Pons (tissue), 1 donor: ENCODE data around the gene KLHL35.

Experiments
- DNase-seq: peaks from one replicate; pipeline ENCODE4 v3.0.0-alpha.2; 2016; ENCODE audit warnings: low spot score

KLHL35 gene

DNA sequence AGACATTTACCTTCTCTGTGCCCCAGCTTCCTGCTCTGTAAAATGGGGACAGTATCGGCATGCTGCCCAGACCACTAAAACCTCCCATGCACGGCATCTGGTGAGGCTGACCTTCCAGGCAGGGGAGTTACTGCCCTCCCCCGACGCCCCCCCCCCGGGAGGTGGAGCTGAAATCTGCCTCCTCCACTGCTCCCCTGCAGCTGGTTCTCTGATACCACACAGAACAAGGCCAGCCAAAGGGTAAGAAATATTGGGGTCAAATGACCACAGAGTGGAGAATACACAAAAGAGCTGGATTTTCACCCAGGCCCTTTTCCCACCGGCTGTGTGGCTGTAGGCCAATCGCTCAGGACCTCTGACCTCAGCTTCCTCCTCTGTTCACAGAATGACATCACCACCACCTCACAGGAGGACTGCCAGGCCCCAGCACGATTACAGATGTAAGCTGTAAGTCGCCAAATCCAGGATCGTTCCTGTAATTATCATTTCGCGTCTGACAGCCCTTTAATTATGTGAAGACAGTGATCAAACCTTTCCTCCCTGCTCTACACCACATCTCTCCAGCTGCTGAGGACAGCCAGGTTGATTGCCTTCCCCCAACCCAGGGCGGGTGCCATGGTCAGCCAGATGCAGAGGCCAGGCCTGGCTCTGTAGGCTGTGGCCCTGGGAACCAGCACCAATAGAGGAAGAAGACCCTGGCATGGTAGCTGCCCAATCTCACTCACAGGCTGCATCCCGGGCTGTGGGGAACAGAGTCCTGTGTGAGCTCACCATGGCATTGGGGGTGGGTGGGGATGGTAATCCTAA is 35.7 kb upstream of the KLHL35 start:
- no peak for DNase-seq

DNA sequence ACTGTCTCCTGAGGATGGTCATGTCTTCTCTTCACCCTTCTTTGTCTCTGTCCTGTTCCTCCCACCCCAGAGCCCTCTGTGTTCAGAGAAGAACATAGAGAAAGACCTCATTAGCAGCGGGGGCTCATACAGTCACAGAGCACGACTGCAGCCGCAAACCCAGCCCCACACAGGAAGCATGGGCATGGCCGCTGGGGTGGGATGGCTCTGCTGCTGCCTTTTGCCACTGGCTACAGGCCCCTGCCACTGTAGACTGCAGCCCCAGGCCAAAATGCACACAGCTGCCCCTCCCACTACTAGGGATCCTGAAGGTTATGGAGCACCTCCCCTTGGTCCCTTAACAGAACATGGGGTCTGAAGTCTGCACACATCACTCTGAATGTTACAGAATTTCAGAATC is 34.9 kb upstream of the KLHL35 start:
- DNase-seq, result no peak

DNA sequence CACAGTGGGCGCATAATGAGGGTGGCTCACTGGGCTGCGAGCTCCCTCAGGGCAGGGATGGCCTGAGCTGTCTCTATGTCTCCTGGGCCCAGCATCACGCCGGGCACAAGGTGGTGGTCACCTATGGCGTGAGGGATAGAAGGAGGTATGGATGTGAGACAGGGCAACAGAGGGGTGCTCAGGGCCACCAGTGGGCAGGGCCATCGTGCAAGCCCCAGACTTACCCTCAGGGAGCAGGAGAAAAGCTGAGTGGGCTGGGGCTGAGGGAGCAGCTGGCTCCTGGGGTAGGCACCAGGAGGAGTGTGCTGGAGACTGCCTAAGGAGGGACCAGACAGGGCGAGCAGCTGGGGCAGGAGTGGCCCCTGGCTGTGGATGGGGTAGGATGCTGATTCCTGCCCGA is 34.3 kb upstream of the KLHL35 start:
- no peak for DNase-seq

DNA sequence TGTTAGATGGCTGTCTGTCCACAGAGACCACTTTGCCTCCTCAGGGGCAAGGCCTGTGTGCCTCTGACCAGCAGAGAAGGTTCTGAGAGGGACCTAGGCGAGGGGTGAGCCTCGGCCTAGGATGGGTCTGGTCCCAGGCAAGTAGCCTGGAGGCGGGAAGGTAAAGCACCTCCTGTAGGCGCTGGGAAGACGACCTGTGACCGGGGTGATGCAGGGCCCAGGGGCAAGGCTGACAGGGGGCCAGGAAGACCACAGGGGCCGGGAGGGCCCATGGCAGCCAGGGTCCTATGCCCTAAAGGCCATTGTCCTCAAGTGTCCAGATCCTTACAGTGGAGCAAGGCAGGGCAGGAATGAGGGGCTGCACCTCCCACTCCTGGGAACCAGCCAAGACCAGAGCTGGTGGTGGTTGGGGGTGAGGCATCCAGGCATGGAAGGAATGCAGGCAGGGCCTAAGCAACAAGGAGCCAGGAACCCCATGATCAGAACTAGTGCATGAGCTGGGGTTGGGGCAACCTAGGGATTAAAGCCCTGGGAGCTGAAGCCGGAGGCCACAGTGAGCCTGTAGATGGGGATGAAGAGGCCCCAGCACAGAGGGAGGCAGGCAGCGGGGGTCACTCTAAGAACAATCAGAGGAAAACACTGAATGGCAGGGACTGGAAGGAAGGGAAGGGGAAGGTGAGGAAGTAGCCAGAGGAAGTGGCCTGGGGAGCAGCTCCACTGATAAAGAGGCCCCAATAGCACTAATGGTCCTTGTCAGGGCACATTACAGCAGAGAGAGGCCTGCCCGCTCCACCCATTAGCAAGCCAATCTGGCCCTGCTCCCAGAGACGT is 32.9 kb upstream of the KLHL35 start:
- DNase-seq, result no peak

DNA sequence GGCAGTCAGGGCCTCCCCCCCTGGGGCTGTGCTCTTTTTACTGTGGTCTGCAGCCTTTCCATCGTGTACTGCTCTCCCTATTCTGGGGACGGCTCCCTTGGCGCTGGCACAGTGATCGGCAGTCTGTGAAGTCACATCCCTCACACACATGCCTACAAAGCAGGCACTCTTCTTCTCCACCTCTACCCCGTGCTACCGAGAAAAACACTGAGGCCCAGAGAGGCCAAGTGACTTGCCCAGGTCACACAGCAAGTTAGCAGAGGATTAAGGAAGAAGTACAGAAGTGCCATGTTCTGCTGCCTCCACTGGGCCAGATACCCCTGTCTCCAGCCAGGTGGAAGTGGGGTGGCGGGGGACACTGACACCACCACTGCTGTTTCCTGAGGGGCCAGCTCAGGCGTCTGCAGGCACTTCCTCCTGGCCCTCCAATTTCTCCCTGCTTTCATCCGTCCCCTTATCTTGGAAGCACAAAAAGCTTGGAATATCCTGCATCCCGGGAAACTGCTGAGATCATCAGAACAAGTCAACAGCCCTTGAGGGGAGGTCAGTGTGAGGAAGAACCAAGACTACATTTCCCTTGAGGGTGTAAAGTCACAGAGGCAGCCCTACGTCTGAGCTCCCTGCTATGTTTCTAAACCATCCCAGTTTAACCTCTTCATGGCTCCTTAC is 30.2 kb upstream of the KLHL35 start:
- DNase-seq, result no peak

DNA sequence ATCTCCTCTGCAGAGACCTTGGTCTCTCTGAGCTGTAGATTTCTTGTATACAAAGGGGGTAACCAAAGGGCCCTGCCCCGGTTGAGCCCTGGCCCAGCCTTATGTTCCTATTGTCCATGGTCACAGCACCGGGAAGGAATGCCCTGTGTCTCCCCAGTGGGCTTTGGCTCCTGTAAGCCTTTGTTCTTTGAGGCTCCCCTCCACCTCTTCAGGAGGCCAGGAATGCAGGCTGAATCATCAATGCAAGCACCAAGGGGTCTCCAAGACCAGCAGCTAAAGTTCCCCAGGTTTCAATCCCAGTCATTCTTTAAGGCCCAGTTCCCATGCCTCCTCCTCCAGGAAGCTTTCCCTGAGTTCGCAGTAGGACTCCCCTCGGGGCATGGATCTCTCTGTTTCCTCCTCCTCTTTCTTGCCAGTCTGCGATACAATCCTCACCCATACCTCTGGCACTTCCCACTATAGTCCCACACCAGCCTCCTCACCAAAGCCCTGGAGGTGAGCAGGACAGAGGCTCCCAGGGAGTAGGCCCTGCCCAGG is 29.2 kb upstream of the KLHL35 start:
- DNase-seq, result no peak

DNA sequence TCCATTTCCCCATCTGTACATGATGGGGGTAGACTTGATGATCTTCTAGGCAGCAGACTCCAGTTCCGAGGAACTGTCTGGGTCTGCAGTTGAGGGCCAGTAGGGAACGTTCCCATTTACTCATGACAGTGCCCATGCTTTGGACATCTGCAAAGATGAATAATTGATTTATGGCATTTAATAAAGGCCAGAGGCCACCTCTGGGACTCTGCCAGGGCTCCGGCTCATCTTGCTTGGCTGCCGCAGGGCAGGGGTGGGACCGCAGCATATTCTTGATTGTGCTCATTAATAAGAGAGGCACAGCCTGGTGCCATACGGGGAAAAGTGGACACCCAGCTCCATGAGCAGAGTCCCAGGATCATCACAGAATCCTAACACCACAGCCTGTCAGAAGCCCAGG is 28.1 kb upstream of the KLHL35 start:
- no peak for DNase-seq

DNA sequence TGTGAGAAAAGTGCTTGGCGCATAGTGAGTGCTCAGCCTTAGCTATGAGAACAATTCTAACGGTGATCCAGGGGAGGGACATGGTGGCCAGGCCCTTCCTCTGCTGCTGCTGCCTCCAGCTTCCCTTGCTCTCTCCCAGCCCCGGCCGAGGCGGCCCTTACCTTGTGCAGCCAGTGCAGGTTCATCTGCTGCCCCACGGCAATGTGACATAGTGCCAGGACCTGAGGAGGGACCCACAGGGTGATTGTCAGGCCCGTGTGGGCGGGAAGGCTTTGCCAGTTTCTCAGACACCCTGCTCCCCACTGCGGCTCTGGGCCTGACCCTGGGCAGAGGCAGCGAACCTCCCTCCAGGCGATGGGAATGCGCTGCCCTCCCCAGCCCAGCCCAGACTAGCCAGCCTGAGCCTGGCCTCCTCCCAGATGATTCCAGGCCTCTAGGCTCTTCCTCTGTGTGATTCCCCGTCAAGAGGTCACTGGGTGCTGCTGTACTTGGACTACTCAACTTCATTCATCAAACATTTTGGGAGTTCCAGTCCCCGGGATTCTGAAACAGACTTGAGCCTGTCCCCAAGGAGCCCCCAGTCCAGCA is 23.7 kb upstream of the KLHL35 start:
- no peak for DNase-seq

DNA sequence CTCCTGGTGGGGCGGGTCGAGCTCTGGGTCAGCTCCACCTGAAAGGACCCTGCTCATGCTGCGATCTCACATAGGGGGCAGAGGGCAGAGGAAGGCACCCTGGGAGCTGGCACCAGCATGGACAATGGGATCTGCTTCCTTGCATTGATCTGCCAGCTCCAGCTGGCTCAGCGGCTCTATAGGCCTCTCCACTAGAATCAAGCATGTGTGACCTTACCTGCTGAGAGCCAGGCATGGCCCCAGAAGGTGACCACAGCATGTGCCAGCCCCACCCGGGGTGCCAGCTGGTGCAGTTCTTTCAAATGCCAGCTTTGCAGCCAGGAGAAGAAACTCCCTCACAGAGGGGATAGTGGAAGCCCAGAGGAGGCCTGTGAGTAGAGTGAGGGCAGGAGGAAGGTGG is 22.0 kb upstream of the KLHL35 start:
- no peak for DNase-seq

DNA sequence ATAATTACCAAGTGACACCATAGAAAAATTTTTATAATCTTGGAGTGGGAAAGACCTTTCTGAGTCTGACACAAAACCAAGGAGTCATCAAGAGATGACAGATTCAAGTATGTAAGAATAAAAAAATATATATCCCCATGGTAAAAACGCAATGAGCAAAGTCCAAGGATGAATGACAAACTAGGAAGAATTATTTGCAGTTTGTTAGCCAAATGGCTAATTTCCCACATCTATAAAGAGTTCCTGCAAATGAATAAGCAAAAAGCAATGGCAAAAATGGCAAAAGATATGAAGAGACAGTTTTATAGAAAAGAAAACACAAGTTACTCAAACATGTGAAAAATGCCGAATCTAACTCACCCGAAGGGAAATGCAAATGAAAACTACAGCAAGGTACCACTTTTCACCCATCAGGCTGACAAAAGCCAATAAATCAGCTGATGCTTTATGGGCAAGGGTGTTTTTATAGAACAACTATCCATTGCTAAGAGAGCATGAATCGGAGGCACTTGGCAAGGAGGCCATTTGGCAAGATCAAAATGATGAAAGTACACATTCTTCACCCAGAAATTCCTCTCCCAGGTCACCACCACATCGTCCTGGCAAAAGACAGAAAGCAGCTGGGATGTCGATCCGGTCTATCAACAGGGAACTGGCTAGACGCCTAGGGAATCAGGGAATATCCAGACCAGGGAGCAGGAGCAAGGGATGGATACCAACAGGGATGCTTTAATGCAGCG is 21.1 kb upstream of the KLHL35 start:
- peak; percentile 37 for DNase-seq

DNA sequence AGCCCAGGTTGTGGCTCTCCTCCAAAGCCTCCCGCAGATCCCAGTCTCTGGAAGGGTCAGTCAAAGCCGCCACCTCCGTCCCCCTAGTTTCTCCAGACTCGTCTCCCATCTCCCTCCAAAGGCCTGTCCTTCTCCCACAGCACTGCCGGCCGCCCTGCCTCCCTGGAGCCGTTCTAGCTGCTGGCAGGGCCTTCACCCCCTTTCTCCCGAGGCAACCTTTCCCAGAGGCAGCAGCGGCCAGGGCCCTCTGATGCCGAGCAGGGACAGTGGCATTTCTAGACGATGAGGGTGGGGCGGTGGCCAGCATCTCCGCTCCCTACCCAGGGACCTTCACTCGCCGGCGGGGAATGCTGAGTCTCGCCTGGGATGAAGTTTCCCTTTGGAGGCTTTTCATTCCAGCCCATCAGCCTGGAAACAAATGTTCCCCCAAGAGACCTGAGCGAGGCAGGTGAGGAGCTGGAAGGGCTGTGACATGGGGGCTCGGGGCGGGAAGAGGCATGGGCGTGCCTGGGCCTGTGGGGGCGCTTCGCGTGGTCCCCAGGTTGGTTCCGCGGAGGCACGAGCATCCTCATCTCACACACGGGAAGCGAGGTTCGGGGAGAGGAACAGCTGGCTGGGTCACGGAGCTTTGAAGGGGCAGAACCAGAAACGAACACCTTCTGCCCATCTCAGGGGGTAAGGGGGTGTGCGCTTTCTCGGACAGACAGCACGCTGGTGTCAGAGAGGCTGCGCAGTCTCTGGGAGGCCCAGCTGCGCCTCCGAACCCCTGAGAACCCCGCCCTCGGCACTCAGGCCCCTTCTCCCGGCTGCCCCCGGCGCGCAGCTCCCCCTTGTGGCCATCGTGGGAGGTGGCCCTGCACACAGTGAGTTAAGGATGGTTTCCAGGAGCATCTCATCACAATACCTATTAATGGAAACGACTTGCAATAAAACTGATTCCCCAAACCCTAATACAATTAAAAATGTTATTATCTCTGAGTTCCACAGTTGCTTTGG is 18.1 kb upstream of the KLHL35 start:
- no peak for DNase-seq

DNA sequence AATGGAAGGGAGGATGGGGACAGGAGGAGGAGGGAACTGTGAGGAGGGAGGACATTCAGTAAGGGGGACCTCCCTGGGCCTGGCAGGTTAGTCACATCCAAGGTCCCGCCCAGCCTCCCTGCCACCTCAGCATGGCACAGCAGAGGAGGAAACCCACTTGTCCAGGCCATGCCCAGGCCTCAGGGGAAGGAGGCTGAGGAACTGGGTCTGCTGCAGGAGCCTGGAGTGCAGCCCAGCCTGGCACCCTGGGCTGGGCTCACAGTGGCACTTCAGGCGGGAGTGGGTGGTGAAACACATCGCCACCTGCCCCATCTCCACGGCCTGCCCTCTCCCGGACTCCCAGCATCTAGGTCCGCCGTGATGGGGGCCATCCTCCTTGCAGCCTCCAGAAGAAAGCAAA is 17.2 kb upstream of the KLHL35 start:
- no peak for DNase-seq

DNA sequence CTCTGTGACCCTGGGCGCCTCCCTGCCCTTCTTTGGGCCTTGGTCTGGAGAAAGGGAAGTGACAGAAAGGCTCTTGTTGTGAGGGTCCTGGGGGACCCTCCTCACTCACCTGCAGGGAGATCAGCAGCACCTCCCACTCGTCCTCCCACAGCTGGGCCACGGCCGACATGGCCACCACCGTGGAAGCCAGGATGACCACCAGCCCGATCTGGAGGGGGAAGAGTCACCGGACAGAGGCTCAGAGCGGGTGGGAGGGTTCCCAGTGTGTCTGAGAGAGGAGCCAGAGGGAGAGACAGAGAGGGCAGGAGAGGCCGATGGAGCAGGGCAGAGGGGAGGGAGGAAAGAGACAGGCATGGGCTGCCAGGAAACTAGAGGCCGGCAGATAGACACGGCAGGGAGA is 16.8 kb upstream of the KLHL35 start:
- DNase-seq, result no peak

DNA sequence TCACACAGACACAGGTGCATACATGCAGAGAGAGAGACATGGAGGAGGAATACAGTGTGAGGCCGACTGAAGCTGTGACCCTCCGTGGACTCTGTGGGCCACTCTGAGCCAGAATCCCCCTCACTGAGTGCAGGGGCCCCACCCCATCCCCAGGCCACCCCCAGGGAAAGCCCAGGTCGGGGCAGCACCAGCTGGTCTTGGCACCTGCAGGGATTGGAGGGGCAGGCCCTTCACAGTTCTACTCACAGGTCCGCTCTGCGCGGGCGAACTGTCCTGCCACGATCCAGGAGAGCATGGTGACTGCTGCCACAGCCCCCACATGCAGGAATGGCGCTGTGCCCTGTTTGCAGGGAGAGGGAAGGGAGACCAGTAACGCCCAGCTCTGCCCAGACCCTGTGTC is 16.3 kb upstream of the KLHL35 start:
- DNase-seq, result no peak

DNA sequence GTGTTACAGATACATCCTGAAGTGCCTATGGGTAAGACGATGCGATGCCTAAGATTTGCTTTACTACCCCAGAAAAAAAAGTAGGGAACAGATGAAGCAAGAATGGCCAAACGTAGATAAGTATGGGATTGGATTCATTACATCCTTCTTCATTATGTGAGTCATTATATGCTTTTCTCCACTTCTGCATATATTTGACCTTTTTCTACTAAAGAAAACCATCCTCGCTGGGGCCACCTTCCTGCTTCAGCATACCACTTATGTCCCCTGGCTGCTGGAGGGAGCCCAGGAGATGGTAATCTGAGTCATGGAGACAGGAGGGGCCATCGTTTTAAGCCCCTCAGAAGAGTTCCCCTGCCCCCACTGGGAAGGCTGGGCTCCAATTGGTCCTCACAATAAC is 14.4 kb upstream of the KLHL35 start:
- no peak for DNase-seq

DNA sequence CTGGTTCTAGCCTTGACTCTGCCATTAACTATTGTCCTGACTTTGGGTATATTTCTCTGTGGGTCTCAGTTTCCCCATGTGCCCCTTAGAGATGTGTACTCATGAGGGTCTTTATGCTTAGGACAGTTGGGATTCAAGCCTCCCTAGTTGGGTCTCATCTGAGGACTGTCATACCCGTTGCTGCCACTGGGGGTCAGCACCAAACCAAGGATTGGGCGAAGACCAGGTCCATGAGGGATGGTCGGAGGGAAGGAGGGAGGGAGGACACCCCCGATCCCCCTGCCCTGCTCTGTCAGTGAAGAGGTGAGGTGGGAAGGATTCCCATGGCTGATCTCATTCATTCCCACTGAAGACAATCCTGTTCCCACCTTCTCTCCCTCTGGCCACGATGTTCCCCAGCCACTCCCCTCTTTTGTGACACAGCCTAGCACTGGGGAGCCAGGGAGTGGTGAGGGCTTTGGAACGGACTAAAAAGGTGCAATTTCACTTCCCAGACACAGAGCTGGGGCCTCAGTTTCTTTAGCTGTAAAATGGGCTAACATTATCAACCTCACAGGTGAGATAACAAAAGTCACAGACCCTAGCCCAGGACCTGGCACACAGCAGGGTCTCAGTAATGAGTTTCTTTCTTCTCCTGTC is 12.4 kb upstream of the KLHL35 start:
- peak; percentile 59 for DNase-seq

DNA sequence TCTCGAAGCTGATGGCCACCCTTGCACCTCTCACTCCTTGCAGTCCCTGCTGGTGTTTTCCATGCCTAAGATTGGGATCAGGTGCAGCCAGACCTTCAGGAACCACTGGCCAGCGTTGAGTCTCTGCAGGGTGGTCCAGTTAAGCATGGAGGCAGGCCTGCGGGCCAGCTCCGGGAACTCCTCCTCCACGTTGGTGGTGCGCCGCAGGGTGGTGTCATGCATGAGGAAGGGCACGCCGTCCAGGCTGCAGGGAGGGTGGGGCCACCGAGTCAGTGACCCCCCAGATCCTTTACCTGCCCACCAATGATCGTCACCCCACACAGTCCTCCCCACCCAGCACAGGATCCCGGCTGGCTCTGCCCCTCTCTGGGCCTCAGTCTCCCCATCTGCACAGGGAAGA is 10.0 kb upstream of the KLHL35 start:
- no peak for DNase-seq

DNA sequence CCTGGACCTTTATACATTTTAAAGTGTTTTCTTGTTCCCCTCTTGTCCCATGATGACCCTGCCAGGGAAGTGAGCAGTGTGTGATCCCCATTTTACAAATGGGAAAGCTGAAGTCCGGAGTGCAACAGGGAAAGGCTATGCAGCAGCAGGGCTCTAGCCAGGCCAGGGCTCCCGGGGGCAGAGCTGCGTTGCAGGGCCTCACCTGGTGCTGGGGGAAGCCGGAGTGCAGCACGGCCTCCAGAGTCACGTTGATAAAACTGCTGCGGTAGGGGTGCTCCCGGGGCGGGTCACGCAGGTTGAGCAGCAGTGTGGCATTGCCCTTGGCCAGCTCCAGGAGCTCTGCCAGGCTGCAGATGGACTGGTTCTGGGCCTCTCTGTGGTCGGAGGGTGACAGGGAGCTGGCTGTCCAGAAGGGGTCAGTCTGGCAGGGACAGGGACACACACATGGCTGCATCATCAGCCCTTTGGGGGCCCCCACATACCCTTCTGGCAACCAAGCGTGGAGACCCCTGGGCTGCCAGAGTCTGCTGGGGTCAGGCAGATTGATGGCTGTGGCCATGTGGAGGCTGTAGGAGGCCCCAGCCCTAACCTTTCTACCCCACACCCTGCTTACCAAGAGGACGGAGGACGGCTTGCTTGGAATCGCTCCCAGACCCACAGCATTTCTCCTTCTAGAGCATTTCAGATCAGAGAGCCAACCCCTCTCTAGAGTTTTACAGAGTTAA is 9.3 kb upstream of the KLHL35 start:
- no peak for DNase-seq

DNA sequence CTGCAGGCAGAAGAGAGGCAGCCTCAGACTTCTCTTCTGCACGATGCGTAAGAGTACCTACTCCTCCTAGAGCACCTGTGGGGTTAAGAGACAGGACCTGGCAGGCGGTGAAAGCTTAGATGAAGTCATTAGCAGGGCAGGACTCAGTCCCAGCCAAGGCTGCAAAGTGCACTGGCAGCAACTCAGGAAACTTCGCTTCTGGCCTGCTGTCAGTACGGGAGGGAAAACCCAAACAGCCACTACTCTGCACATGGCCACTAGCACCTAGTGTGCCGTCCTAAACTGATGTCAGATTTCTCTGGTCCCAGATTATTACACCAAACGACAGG is 8.8 kb upstream of the KLHL35 start:
- no peak for DNase-seq
